Suprapubic skin (tissue), 4 donors: ENCODE results near the gene PSMD4.

Experiments
- CTCF ChIP-seq, 2 donors: fragments of 200-600 bp in 1 of 2; fragments of 450-650 bp in 1 of 2; sonication (generic) in 1 of 2; IDR thresholded peaks; one replicate each; pipeline ENCODE4 v1.5.1; 2016 to 2019; ENCODE audit warnings: antibody characterized with exemption in 2 of 2, mild to moderate bottlenecking in 1 of 2, moderate library complexity in 1 of 2
- EP300 ChIP-seq: sonication (generic); formaldehyde crosslinking; IDR thresholded peaks from one replicate; pipeline ENCODE4 v1.6.1; 2017; ENCODE audit warnings: antibody characterized with exemption
- POLR2A ChIP-seq, 2 donors: fragments of 450-650 bp; IDR thresholded peaks; one replicate each; pipeline ENCODE4 v1.6.1; 2017; ENCODE audit warnings: antibody characterized with exemption in 2 of 2, mild to moderate bottlenecking in 2 of 2, moderate library complexity in 2 of 2
- POLR2AphosphoS5 ChIP-seq, 3 donors: sonication (generic); formaldehyde crosslinking; IDR thresholded peaks; one replicate each; pipeline ENCODE4 v1.6.1; 2017; ENCODE audit warnings: antibody characterized with exemption in 3 of 3

GRCh38 chr1:151287341-151287699, 32.8 kb downstream of the PSMD4 start:
- no peak for TF ChIP-seq CTCF (IDR thresholded peaks at IDR 0.05)
- TF ChIP-seq POLR2A (IDR thresholded peaks at IDR 0.05), result no peak
- no peak for TF ChIP-seq POLR2AphosphoS5 (IDR thresholded peaks at IDR 0.05)
- no peak for TF ChIP-seq EP300
